SK-N-SH treated with all-trans-retinoic acid at 6 μM for 48 hours (cell line): Measurements from ENCODE around the gene CD38.

Experiments used
- ATAC-seq: fragments of 200-7000 bp; cut with Tn5 transposase; 3 replicates; pipeline ENCODE4 v1.9.1; 2020; ENCODE audit warnings: mild to moderate bottlenecking, moderate library complexity
- BACH2 ChIP-seq: fragments of 250-450 bp; sonication (Bioruptor Pico); IDR thresholded peaks from 2 replicates; pipeline ENCODE4 v1.9.0; 2021; ENCODE audit warnings: mild to moderate bottlenecking, borderline replicate concordance
- CSDC2 ChIP-seq: fragments of 250-450 bp; sonication (Bioruptor Pico); IDR thresholded peaks from 2 replicates; pipeline ENCODE4 v1.5.0; 2020; ENCODE audit warnings: mild to moderate bottlenecking, moderate library complexity
- GLIS3 ChIP-seq: fragments of 250-450 bp; sonication (Bioruptor Pico); IDR thresholded peaks from 2 replicates; pipeline ENCODE4 v1.5.0; 2020; ENCODE audit warnings: mild to moderate bottlenecking, moderate library complexity
- ISL1 ChIP-seq: fragments of 250-450 bp; sonication (Bioruptor Pico); IDR thresholded peaks from 2 replicates; pipeline ENCODE4 v2.1.2; 2022; ENCODE audit warnings: mild to moderate bottlenecking, moderate library complexity
- OSR1 ChIP-seq: fragments of 250-450 bp; sonication (Bioruptor Pico); IDR thresholded peaks from 2 replicates; pipeline ENCODE4 v1.8.0; 2022; ENCODE audit warnings: moderate library complexity, mild to moderate bottlenecking, inconsistent platforms
- RARB ChIP-seq: fragments of 250-450 bp; sonication (Bioruptor Pico); IDR thresholded peaks from 2 replicates; pipeline ENCODE4 v1.8.0; 2021; ENCODE audit warnings: mild to moderate bottlenecking, moderate library complexity
- TCF4 ChIP-seq: fragments of 250-450 bp; sonication (Bioruptor Pico); IDR thresholded peaks from 2 replicates; pipeline ENCODE4 v1.8.0; 2021; ENCODE audit warnings: mild to moderate bottlenecking, moderate library complexity, borderline replicate concordance
- TOX ChIP-seq: fragments of 250-450 bp; sonication (Bioruptor Pico); IDR thresholded peaks from 2 replicates; pipeline ENCODE4 v1.8.0; 2021; ENCODE audit warnings: mild to moderate bottlenecking, moderate library complexity, borderline replicate concordance
- ZC3H10 ChIP-seq: fragments of 250-450 bp; sonication (Bioruptor Pico); IDR thresholded peaks from 2 replicates; pipeline ENCODE4 v1.5.1; 2021; ENCODE audit warnings: mild to moderate bottlenecking, moderate library complexity
- ZFP3 ChIP-seq: fragments of 250-450 bp; sonication (Bioruptor Pico); IDR thresholded peaks from 2 replicates; pipeline ENCODE4 v1.5.0; 2020; ENCODE audit warnings: mild to moderate bottlenecking, moderate library complexity
- ZFP30 ChIP-seq: fragments of 450-650 bp; formaldehyde crosslinking; IDR thresholded peaks from 2 replicates; pipeline ENCODE4 v1.5.0; 2022; ENCODE audit warnings: mild to moderate bottlenecking, moderate library complexity
- ZNF565 ChIP-seq: fragments of 450-650 bp; formaldehyde crosslinking; conservative IDR thresholded peaks from 2 replicates; pipeline ENCODE4 v1.5.0; 2020; ENCODE audit warnings: low read depth, mild to moderate bottlenecking, moderate library complexity
- TF ChIP-seq, protein P1 (sequence below): fragments of 250-450 bp; sonication (Bioruptor Pico); IDR thresholded peaks from 2 replicates; pipeline ENCODE4 v1.8.0; 2021; ENCODE audit warnings: low read depth, mild to moderate bottlenecking, moderate library complexity, borderline replicate concordance
- TF ChIP-seq, protein P2 (sequence below): fragments of 250-450 bp; sonication (Bioruptor Pico); IDR thresholded peaks from 2 replicates; pipeline ENCODE4 v1.5.1; 2021; ENCODE audit warnings: mild to moderate bottlenecking, moderate library complexity
- TF ChIP-seq, protein P3 (sequence below): fragments of 250-450 bp; sonication (Bioruptor Pico); IDR thresholded peaks from 2 replicates; pipeline ENCODE4 v1.5.0; 2020; ENCODE audit warnings: mild to moderate bottlenecking, moderate library complexity
- TF ChIP-seq, protein P4 (sequence below): fragments of 250-450 bp; sonication (Bioruptor Pico); IDR thresholded peaks from 2 replicates; pipeline ENCODE4 v1.8.0; 2020; ENCODE audit warnings: mild to moderate bottlenecking, moderate library complexity, borderline replicate concordance
- TF ChIP-seq, protein P5 (sequence below): fragments of 250-450 bp; sonication (Bioruptor Pico); IDR thresholded peaks from 2 replicates; pipeline ENCODE4 v1.5.1; 2020; ENCODE audit warnings: low read depth, mild to moderate bottlenecking, moderate library complexity

CD38 gene

DNA sequence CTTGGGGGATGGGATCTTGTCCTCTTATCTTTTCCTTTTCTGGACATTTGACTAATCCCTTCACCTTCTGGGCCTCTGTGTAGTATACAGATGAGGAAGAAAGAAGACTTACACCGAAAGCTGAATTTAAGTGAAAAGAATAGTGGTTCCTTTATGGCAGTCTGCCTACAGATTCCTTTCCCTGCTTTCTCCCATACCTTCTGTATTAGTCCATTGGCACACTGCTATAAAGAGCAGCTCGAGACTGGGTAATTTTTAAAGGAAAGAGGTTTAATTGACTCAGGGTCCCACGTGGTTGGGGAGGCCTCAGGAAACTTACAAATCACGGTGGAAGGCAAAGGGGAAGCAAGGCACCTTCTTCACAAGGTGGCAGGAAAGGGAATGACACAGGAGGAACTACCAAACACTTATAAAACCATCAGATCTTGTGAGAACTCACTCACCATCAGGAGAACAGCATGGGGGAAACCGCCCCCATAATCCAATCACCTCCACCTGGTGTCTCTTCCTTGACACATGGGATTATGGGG, 34.0 kb upstream of the CD38 start:
- no peak for ATAC-seq
- no peak for TF ChIP-seq TOX
- TF ChIP-seq, protein P1, sequence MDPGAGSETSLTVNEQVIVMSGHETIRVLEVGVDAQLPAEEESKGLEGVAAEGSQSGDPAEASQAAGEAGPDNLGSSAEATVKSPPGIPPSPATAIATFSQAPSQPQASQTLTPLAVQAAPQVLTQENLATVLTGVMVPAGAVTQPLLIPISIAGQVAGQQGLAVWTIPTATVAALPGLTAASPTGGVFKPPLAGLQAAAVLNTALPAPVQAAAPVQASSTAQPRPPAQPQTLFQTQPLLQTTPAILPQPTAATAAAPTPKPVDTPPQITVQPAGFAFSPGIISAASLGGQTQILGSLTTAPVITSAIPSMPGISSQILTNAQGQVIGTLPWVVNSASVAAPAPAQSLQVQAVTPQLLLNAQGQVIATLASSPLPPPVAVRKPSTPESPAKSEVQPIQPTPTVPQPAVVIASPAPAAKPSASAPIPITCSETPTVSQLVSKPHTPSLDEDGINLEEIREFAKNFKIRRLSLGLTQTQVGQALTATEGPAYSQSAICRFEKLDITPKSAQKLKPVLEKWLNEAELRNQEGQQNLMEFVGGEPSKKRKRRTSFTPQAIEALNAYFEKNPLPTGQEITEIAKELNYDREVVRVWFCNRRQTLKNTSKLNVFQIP (CRISPR knock-in tag) = no peak
- no peak for TF ChIP-seq TCF4 (CRISPR knock-in tag)
- TF ChIP-seq, protein P2, sequence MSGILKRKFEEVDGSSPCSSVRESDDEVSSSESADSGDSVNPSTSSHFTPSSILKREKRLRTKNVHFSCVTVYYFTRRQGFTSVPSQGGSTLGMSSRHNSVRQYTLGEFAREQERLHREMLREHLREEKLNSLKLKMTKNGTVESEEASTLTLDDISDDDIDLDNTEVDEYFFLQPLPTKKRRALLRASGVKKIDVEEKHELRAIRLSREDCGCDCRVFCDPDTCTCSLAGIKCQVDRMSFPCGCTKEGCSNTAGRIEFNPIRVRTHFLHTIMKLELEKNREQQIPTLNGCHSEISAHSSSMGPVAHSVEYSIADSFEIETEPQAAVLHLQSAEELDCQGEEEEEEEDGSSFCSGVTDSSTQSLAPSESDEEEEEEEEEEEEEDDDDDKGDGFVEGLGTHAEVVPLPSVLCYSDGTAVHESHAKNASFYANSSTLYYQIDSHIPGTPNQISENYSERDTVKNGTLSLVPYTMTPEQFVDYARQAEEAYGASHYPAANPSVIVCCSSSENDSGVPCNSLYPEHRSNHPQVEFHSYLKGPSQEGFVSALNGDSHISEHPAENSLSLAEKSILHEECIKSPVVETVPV = no peak
- TF ChIP-seq ZNF565 (CRISPR knock-in tag) = no peak
- no peak for TF ChIP-seq OSR1 (CRISPR knock-in tag)
- TF ChIP-seq, protein P3, sequence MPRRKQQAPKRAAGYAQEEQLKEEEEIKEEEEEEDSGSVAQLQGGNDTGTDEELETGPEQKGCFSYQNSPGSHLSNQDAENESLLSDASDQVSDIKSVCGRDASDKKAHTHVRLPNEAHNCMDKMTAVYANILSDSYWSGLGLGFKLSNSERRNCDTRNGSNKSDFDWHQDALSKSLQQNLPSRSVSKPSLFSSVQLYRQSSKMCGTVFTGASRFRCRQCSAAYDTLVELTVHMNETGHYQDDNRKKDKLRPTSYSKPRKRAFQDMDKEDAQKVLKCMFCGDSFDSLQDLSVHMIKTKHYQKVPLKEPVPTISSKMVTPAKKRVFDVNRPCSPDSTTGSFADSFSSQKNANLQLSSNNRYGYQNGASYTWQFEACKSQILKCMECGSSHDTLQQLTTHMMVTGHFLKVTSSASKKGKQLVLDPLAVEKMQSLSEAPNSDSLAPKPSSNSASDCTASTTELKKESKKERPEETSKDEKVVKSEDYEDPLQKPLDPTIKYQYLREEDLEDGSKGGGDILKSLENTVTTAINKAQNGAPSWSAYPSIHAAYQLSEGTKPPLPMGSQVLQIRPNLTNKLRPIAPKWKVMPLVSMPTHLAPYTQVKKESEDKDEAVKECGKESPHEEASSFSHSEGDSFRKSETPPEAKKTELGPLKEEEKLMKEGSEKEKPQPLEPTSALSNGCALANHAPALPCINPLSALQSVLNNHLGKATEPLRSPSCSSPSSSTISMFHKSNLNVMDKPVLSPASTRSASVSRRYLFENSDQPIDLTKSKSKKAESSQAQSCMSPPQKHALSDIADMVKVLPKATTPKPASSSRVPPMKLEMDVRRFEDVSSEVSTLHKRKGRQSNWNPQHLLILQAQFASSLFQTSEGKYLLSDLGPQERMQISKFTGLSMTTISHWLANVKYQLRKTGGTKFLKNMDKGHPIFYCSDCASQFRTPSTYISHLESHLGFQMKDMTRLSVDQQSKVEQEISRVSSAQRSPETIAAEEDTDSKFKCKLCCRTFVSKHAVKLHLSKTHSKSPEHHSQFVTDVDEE (CRISPR knock-in tag) = no peak
- TF ChIP-seq BACH2 (CRISPR knock-in tag) = no peak
- TF ChIP-seq, protein P4, sequence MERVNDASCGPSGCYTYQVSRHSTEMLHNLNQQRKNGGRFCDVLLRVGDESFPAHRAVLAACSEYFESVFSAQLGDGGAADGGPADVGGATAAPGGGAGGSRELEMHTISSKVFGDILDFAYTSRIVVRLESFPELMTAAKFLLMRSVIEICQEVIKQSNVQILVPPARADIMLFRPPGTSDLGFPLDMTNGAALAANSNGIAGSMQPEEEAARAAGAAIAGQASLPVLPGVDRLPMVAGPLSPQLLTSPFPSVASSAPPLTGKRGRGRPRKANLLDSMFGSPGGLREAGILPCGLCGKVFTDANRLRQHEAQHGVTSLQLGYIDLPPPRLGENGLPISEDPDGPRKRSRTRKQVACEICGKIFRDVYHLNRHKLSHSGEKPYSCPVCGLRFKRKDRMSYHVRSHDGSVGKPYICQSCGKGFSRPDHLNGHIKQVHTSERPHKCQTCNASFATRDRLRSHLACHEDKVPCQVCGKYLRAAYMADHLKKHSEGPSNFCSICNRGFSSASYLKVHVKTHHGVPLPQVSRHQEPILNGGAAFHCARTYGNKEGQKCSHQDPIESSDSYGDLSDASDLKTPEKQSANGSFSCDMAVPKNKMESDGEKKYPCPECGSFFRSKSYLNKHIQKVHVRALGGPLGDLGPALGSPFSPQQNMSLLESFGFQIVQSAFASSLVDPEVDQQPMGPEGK (CRISPR knock-in tag) = no peak
- no peak for TF ChIP-seq ISL1 (CRISPR knock-in tag)
- TF ChIP-seq CSDC2 = no peak
- TF ChIP-seq RARB (CRISPR knock-in tag) = no peak
- TF ChIP-seq, protein P5, sequence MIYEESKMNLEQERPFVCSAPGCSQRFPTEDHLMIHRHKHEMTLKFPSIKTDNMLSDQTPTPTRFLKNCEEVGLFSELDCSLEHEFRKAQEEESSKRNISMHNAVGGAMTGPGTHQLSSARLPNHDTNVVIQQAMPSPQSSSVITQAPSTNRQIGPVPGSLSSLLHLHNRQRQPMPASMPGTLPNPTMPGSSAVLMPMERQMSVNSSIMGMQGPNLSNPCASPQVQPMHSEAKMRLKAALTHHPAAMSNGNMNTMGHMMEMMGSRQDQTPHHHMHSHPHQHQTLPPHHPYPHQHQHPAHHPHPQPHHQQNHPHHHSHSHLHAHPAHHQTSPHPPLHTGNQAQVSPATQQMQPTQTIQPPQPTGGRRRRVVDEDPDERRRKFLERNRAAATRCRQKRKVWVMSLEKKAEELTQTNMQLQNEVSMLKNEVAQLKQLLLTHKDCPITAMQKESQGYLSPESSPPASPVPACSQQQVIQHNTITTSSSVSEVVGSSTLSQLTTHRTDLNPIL (CRISPR knock-in tag) = no peak

DNA sequence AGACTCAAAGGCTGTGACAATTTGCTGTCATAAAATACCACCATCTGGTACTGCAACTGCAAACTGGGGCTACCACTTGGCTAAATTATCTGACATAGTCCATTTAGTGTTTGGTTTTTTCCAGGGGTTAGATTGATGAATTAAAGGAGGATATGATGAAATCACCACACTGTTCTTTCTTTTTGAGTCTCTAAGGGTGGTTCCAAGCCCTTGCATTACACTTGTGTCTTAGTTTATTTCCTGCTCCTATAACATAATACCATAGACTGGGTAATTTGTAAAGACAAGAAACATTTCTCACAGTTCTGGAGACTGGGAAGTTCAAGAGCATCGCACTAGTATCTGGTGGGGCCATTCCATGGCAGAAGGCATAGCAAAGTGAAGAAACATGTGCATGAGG, 32.0 kb upstream of the CD38 start:
- TF ChIP-seq ZC3H10 (CRISPR knock-in tag) = no peak
- no peak for TF ChIP-seq ZFP3 (CRISPR knock-in tag)
- no peak for TF ChIP-seq ZFP30
- TF ChIP-seq, protein P3 (CRISPR knock-in tag) = no peak
- no peak for TF ChIP-seq OSR1 (CRISPR knock-in tag)
- TF ChIP-seq BACH2 (CRISPR knock-in tag) = no peak
- no peak for TF ChIP-seq GLIS3 (CRISPR knock-in tag)
- TF ChIP-seq, protein P4 (CRISPR knock-in tag) = no peak
- TF ChIP-seq, protein P5 (CRISPR knock-in tag) = no peak
- TF ChIP-seq CSDC2 = no peak
- TF ChIP-seq, protein P1 (CRISPR knock-in tag) = no peak
- ATAC-seq = no peak
